ENCODE measurements around the gene OBP2B.
"Not testable (repeated sequence)": the region's sequence is repeated elsewhere in the genome, so short reads cannot be mapped to it uniquely, and the experiment has no call there.

OBP2B gene

DNA sequence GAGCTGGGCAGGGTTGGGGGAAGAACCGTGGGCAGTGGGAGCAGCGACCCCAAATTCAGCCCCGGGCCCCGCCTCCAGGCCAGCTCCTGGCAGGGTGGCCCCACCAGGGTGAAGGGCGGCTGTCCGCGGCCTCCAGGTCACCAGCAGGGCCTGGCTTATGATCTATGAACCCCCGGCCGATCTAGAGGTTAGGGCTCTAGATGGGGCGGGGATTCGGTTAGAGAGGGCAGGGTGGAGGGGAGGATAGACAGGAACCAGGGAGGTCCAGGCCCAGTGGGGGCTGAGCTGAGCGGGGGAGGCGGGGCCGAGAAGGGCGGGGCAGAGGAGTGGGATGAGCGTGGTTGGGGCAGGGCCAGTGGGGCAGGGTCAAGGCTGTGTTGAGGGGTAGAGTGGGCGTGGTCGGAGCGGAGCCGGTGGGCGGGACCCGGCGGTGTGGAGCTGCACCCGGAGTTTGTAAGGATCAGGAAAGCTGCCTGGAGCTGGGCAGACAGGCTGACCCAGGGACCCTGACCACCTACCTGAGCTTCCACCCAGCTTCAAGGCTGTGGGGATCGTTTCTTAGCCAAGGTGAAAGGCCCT lies 29.3 kb upstream of the OBP2B start:
- DNase-seq, result no peak

DNA sequence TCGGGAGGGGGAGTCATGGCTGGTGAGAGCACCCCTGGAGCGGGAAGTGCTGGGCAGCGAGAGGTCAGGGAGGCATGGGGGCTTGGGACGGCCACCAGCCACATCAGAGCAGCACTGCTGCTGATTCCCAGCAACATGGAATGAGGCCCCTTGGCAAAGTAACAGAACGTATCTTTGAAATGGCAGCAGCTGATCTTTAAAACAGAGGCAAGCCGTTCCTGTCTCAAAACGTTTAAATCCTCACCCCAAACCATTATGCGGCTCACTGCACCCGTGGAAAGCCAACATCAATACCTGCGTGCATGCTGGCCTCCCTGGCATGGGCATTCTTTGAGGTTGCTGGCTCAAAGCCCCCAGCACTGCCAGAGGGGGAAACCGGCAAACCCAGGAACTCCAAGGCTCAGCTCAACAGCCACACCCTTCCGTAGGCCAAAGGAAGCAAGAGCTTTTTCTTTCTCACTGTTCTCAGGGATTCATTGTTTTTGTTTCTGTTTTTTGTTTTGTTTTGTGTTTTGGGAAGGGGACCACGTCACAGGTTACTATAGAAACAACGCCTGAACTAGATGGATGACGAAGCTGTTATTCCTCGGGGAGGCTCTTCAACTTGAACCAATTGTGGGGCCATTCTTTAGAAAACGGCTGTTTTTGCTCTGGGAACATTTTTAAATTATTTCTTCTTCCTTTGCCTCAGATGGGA lies 28.1 kb upstream of the OBP2B start:
- DNase-seq, result no peak

DNA sequence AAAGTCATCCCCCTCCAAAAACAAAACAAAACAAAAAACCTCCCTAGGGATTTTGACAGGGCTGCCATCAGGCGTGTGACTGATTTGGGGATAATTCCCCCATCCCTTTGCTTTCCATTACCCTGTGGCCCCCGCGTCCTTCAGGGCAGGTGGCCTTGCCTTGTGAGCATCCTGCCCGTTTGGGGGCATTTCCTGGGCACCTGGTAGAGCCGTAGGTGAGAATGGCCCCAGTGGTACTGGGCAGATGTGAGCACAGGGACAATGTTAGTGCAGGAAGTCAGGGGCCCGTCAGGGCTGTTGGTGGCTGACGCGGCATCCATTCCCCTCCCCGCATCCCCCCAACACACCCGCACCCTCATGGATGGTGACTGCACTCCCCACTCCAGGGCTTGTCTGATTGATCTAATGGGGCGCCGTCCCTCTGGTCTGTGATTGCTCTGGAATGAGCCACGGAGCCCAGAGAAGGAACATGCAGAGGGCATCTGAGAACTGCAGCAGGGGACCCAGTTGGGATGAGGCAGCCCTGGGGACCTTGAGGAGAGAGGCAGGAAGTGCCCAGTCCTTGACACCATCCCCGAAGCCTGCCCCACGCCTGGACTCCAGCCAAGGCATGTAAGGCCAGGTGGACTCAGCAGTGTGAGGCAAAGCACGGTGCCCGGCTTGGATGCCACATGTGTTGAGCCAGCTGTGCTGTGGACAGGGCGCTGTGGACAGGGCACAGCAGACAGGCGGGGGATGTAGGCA lies 27.4 kb upstream of the OBP2B start:
- peak in 1 of 2 experiments; percentile 64 for DNase-seq

DNA sequence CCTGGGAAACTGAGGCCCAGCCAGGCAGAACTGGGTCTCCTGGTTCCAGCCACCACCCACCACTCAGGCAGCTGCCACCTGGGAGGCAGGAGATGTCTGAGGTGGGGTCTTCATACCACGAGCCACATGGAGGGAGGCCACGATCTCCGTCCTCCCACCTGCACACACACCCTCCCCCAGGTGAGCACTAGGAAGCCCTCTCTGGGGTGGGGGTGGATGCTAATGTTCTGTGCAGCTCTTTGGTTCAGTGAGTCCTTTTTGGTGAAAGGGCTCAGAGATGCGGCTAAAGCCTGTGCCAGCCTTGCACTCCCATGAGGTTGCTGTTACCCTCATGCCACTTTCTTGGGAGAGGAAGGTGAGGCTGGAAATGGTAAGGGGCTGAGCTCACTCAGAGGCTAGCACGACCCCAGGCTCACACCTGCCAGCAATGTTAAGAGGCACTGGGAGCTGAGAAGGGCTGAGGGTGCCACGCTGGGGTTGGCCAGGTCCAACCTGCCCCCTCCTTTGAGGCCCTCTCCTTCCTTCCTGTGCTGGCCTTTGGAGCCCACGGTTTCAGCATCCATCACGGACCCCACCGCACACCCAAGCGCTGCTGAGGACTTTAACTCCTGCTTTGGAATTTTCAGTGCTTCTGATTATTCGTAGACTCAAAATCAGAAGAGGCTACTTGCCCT lies 26.6 kb upstream of the OBP2B start:
- DNase-seq, result no peak

DNA sequence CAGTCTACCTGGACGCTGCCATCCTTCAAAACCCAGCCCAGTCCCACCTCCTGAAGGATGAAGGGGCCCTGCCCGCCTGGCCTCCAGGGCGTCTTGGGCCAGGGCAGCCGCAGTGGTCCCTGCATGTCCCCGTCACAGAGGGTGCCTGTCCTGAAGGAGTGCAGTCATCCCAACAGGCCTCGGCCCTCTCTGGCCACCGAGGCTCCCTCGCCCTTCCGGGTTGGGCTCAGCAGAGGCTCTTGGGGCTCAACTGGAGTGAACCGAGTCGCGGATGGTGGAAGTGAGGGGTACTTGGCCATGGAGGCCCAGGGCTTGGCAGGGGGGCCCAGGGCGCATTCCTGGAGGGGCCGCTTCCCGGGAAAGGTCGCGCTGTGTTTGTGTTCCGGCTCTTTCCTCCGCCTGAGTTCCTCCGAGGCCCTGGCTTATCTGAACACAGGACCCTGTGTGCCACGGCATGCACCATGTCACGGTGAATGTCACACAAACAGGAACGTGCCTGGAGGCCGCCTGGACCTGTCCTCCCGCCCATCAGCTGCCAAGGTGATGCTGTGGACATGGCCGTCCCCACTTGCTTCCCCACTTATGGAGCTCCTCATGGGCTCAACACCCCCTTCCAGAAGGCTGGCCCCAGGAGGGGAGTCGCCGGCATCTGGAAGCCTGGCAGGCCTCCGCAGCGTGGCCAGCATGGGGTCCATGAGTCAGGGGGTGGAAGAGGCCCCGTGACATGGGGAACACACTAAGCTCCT lies 25.7 kb upstream of the OBP2B start:
- DNase-seq, result no peak

DNA sequence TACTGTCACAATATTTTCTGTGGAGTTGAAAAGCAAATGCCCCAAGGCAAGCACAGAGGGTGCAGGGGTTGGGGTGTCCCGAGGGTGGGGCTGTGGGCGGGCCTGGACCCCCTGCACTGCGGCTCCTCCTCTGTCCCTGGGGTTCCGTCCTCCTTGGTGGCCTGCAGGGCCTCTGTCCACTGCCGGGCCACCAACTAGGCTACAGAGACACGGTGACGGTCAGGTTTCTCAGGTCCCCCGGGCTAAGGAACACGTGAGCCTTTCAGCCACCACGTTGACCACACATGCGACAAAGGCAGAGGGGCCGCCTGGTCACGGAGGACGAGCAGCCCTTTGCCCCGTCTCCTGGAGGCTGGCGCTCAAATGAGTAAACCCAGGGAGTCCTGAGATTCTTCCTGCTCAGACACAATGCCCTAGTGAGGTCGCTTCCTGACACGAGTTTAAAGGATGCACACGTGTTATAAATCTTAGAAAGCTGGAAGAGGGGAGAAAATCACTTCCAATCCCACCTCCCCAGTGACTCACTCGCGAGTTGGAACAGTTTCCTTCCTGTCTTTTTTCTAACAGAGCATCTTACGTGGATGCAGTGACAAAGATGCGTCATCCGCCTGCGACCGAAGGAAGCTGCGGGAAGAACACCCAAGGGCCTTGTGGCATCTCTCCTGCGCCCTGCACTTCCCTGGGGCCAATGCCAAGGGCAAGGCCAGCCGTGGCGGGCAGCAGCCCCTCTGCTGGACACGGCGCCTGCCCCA lies 24.8 kb upstream of the OBP2B start:
- DNase-seq, result no peak

DNA sequence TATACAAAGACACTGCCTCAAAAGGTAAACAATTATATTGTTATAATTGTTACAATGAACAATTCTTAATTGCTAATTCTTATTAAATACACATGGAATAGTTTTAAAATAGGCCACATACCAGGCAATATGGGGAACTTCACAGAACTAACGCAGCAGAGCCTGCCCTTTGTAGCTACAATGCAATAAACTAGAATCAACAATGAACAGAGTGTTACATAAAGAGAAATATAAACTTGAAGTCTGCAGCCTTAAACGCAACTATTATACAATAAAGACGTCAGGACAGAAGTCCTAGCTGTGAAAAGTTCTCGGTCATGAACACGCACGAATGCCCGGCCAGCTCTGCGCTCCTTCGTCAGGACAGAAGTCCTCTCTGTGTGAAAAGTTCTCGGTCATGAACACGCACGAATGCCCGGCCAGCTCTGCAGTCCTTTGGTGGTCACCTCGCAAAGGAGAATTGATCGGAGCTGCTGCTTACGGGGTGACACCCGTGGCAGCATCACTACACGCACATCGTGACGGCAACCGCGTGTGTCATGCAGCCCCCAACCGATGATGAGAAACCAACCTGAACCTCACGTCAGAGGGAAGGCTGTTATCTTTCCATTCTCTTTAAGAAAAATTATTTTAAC lies 23.0 kb upstream of the OBP2B start:
- DNase-seq, result not testable (repeated sequence)

DNA sequence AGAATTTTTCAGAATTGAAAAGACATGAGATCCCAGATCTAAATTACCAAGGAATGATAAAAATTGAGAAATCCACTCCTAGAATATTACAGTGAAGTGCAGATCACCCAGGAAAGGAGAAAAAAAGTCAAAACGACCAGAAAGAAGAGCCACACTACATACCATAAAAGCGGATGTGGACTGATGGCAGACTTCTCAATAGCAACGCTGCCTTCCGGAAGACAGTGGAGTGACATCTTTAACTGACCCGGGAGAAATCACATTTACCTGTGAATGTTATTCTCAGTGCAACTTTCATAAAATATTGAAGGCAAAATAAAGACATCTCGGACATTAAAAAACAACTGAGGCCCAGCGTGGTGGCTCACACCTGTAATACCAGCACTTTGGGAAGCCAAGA lies 21.5 kb upstream of the OBP2B start:
- not testable (repeated sequence) for DNase-seq

DNA sequence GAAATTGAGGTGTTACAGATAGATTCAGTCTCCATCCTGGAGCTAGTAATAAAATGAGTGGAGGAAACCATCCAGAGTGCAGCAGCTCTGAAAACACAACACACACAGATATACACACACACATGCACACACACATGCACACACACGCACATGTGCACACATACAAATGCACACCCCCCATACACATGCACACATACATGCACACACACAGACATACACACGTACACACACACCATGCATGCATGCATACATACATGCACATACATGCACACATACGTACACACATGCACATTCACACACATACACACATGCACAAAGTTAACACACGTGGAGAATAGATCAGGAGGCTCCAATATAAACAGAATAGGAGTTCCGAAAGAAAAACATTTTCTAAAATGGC lies 21.0 kb upstream of the OBP2B start:
- DNase-seq, result no peak

DNA sequence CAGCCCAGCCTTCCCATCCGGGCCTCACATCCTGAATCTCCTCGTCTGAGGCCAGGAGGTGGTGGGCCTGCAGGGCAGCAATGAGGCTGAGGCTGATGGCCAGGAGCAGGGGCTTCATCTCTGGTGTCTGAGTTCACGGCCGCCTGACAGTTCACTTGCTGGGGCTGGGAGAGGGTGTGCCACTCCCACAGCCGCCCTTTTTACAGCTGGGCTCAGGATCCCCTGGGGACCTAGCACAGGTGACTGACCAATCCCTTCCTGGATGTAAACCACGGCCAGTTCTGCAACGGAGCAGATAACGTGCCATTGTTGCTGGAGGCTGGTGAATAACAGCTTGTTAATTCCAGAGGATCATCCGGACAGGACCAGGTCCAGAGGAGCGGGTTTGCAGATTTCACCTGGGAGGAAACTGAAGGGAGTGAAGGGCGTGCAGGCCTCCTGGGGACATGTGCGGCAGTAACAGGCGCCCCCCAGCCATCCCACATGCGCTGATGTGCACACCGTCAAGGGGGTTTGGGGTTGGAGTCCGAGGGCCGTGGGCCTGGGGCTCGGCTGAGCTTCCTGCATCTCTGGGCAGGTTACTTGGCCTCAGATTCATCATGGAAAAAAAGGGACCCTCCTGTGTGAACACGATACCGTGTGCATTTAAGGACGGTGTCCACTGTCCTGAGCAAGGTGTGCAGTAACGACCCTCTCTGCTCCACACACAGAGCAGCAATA lies 19.6 kb upstream of the OBP2B start:
- DNase-seq, result not testable (repeated sequence)

DNA sequence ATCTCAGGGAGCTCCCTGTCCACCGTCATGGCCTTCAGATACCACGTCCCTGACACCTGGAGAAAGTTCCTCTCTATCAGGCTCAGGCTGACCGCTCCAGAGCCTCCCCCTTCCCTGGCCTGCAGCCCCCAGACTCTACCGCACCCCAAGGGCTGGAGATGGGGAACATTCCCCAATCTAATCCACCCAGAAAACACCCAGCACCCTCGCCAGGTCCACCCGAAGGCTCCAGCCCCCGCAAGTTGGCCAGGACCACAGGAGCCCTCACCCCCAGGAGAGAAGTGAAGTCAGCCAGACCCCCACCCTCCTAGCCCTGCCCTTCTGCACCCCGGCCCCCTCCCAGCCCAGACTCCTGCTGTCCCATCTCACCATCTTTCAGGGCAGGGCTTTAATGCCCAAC lies 18.9 kb upstream of the OBP2B start:
- DNase-seq, result not testable (repeated sequence)

DNA sequence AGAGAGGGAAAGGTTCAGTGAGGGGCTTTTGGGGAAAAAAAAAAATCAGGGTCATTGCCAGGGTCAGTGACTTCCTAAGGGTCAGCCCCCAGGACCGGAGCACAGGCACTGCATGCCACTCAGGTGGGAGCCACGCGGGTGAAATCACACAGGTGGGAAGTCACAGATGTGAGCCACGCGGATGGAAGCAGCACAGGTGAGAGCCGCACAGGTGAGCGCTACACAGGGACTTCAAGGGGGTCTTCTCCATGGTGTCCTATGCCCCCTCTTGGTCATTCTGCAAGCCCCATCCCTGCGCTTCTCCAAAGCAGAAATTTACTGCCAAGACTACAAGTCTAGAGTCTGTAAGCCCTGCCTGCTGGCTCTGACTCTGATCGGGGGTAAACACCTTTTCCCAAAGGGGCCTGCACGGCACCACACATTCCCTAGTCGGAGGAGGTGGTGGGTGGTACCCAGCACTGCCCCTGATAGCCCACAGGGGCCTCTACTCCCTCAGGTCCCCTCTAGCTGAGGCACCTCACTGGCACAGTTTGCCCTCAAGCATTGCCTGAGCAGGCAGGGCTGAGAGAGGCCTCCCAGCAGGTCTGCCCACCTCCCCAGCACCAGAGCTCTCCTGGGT lies 18.3 kb upstream of the OBP2B start:
- DNase-seq, result no peak

DNA sequence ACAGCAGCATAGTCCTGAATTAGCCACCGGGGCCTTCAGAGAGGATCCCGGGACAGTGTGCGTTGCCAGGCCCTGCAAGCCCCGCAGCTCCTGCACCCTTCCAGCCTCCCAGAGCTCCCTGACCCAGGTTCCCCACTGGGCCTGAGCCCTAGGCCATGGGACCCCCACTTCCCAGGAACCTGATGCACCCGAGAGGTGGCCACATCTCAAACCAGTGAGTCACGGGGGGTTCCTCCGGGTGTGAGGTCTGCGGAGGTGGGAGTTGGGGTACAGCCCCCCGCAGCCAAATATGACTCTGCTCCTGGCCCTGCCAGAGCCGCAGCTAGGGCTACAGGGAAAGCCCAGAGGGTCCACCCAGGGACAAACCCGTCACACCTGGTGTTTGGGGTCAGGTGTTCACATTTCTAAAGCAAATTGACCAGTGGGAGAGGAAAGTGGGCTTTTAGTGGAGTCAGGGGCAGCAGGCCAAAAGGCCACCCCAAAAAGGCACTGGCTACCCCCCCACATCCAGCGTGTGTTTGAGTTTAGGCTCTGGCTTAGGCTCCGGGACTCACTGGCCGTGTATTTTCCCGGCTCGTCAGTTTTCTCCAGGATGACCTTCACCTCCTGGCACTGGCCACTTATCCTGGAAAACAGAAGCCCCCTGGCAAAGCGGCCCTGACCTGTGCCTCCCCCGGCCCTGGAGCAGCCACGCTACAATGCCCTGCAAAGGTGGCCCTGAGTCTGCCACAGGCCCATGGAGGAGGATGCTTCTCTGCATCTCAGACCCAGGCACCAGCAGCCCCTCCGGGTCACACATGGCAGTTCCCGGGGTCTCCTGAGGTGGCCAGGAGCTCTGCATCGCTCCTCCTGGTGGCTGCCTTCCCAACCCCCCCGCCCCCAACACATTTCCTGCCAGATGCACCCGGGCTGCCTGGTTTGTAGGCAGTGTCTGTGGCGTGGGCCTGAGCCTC lies 17.4 kb upstream of the OBP2B start:
- no peak for DNase-seq

DNA sequence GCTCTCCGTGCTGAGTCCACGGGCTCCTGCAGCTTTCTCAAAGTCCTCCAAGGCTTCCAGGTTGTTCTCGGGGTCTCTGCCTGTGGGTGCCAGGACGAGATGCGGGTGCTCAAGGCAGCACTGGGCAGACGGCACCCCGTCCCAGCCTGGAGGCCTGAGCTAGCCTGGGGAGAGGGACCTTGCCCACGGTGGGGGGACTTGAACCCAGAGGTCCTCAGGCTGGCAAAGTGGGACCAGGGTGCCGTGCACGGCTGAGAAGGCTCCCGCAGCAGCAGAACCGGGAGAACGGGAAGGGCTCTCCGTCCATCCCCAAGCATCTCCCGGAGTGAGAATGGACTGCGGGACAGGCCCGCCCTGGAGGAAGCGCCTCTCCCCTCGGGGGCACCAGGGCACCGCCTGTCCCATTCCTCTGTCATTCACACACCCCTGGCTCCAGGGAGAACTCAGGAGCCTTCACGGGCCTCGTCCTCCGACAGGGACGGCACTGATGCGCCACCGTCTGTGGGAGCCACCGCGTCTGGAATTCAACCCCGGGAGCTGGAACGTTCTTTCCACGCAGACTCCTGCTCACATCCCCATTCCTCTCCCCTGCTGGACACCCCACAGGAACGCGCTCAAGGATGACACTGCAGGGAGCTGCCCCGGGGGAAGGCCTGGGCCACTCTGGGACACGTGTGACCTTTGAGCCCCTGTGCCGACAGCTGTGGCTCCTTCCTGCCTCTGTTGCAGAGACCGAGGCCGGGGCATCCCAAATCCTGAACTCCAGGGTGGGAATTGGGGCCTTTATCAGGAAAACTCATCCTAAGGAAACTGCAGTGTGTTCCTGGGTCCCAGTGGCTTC lies 16.3 kb upstream of the OBP2B start:
- no peak for DNase-seq

DNA sequence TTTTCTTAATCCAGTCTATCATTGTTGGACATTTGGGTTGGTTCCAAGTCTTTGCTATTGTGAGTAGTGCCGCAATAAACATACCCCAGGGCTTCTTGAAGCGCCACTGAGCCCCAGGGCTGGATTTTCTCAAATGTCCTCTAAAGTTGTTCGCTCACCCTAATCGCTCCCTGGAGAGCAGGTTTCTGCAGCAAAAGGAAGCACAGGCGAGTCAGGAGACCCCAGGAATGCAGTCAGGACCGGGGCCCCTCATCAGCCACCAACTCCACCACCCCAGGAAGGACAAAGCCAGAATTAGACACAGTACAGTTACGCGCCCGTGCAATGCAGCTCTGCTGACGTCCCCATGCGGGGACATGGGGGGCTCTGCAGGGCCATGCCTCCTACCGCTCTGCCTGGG lies 15.7 kb upstream of the OBP2B start:
- no peak for DNase-seq

DNA sequence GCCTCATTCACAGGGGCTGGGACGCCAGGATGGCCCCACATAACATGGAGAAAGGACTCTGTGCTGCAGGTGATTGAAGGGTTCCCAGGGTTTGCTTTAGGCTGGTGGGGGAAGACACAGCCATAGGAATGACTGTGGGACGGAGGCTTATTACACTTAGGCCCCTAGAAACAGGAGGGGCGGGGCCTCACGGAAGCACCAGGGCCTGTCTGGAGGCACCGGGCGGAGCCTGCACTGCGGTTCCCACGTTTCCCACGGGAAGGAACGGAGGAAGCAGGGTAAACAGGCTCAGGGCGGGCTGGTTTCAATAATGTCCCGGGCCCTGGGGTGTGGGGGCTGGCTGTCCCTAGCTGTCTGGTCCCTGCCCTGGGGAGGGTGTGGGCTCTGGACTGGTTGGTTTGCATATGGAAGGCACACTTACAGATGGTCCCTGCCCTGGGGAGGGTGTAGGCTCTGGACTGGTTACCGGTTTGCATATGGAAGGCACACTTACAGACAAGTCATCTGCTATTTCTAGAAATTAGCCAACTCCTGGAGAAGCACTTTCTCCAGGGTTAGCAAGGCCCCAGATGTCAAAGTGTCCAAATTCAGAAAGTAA lies 14.2 kb upstream of the OBP2B start:
- not testable (repeated sequence) for DNase-seq

DNA sequence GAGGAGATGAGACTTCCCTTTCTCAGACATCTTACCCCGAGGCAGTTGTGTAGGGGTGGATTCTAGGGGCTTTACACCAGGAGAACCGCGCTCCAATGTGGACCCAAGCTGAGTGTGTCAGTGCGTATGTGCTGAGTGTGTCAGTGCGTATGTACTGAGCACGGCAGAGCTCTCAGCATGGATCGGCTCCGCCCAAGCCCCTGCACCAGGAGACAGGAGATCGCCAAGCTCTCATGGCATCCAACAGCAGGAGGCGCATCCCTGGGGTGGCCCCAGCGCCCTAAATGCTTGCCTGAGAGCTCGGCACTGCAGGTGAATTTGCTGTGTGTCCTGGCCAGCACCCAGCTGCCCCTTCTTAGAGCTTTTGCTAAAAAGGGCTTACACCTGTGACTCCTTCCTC lies 12.9 kb upstream of the OBP2B start:
- not testable (repeated sequence) for DNase-seq

All from SHP77 (cell line).